ENCODE data around the gene SEM1.

- no peak for TF ChIP-seq CTCF (IDR thresholded peaks at IDR 0.05)
- no peak for TF ChIP-seq POLR2A (IDR thresholded peaks at IDR 0.05)
These were observed 29.5 kb upstream of the SEM1 start for GRCh38 chr7:96739167-96739566.

All from uterus (tissue), 2 donors.